Activated CD8-positive, alpha-beta T cell treated with anti-CD3 and anti-CD28 coated beads for 36 hours (primary cell): ENCODE data around the gene TIMM21. TPM values are rescaled to one million over a fixed set of nuclear protein-coding genes. Genes with fewer than 3 reads are reported as not detected.

Experiments used
- total RNA-seq, 2 experiments: library from RNA; stranded (reverse); gene quantifications; one replicate each; pipeline ENCODE4 v1.2.3, GENCODE V29; 2021

The TIMM21 gene
- total RNA-seq, 2 experiments from 2014 or later = 70.2 to 71.2 TPM

Other genes with a start within 250 kb of the TIMM21 start
- gene FBXO15, start 689 bp upstream of the TIMM21 start, total RNA-seq = 1 to 10 TPM; 2.1 TPM
- gene CYB5A, start 143.4 kb downstream of the TIMM21 start, total RNA-seq = 10 to 100 TPM; 60.2 to 62.4 TPM
- not detected for gene C18orf63, start 167.3 kb downstream of the TIMM21 start, total RNA-seq